Measurements from ENCODE around the gene ARHGAP30. TPM values are rescaled to one million over a fixed set of nuclear protein-coding genes. Genes with fewer than 3 reads are reported as not detected.

Gene ARHGAP30
- total RNA-seq, 1 donor from 2014 or later, result 63.7 TPM

- intact Hi-C loops (cut with DNase I), result no loop called here
Measured at GRCh38 chr1:161113915-161114314, 44.2 kb upstream of the ARHGAP30 start.

GRCh38 chr1:161111527-161111926 is 41.8 kb upstream of the ARHGAP30 start:
- Histone ChIP-seq H3K27ac (no peak overlapping the region), H3K36me3 (peaks cover 25% of the 10 kb centered on the region), H3K4me3 (no peak overlapping the region), H3K9me3 (no peaks in the 10 kb centered on the region), H3K4me1 (peaks cover 52% of the 10 kb centered on the region), H3K27me3 (ENCODE audit: low read depth) (no peaks in the 10 kb centered on the region)
- TF ChIP-seq CTCF (IDR thresholded peaks at IDR 0.05), result no peak
- intact Hi-C loops (cut with DNase I), result no loop called here
- DNase-seq (no peak), ATAC-seq (no peak)

More at GRCh38 chr1:161113915-161114314, 44.2 kb upstream of the ARHGAP30 start:
- H3K27ac ChIP-seq, result no peak overlapping the region
- ATAC-seq, result no peak
- no peak for DNase-seq
- H3K4me1 ChIP-seq, result peaks cover 65% of the 10 kb centered on the region
- H3K36me3 ChIP-seq, result peaks cover 25% of the 10 kb centered on the region
- no peaks in the 10 kb centered on the region for H3K9me3 ChIP-seq
- TF ChIP-seq CTCF (IDR thresholded peaks at IDR 0.05), result no peak
- H3K4me3 ChIP-seq, result no peak overlapping the region
- H3K27me3 ChIP-seq (ENCODE audit: low read depth), result no peaks in the 10 kb centered on the region

- intact Hi-C loops (cut with DNase I), result no loop called here
- no peaks in the 10 kb centered on the region for H3K27me3 ChIP-seq (ENCODE audit: low read depth)
- no peak for DNase-seq
- H3K4me3 ChIP-seq, result no peak overlapping the region
- H3K27ac ChIP-seq, result no peak overlapping the region
- peaks cover 25% of the 10 kb centered on the region for H3K36me3 ChIP-seq
- peaks cover 48% of the 10 kb centered on the region for H3K4me1 ChIP-seq
- no peak for ATAC-seq
- no peak for TF ChIP-seq CTCF (IDR thresholded peaks at IDR 0.05)
- H3K9me3 ChIP-seq, result no peaks in the 10 kb centered on the region
Measured at GRCh38 chr1:161111117-161111516, 41.4 kb upstream of the ARHGAP30 start.

- Histone ChIP-seq H3K4me3 (no peak overlapping the region), H3K27ac (no peak overlapping the region), H3K9me3 (no peaks in the 10 kb centered on the region), H3K36me3 (peaks cover 25% of the 10 kb centered on the region), H3K27me3 (ENCODE audit: low read depth) (no peaks in the 10 kb centered on the region), H3K4me1 (peaks cover 7% of the 10 kb centered on the region)
- DNase-seq (no peak), ATAC-seq (no peak)
- TF ChIP-seq CTCF (IDR thresholded peaks at IDR 0.05), result no peak
- intact Hi-C loops (cut with DNase I), result no loop called here
Measured at GRCh38 chr1:161106431-161106830, 36.7 kb upstream of the ARHGAP30 start.

- no peak for DNase-seq
Measured at GRCh38 chr1:161100556-161100955, 30.9 kb upstream of the ARHGAP30 start.

More at GRCh38 chr1:161100556-161100955, 30.9 kb upstream of the ARHGAP30 start:
- Histone ChIP-seq H3K4me1 (peaks cover 29% of the 10 kb centered on the region), H3K36me3 (peaks cover 32% of the 10 kb centered on the region), H3K27me3 (ENCODE audit: low read depth) (no peaks in the 10 kb centered on the region), H3K4me3 (no peak overlapping the region), H3K9me3 (no peaks in the 10 kb centered on the region), H3K27ac (no peak overlapping the region)
- intact Hi-C loops (cut with DNase I), result no loop called here
- no peak for TF ChIP-seq CTCF (IDR thresholded peaks at IDR 0.05)
- no peak for ATAC-seq

Data from lower lobe of right lung (tissue), 2 donors.